ENCODE measurements around the gene CLMN. TPM values are rescaled to one million over a fixed set of nuclear protein-coding genes. Genes with fewer than 3 reads are reported as not detected.

Gene CLMN
- total and polyA plus RNA-seq, 8 donors = 5.3 to 42.9 (median 20.1) TPM

GRCh38 chr14:95313707-95314106 is 6.0 kb downstream of the CLMN start:
- Histone ChIP-seq H3K9me3 (no peaks in the 10 kb centered on the region), H3K27me3 (no peaks in the 10 kb centered on the region), H3K4me3 (no peak overlapping the region), H3K27ac (peak overlapping the region in 4 of 5 donors; percentile 60 to 73 (median 68)), H3K36me3 (no peaks in the 10 kb centered on the region), H3K4me1 (peaks cover 26 to 67% (median 39%) of the 10 kb centered on the region in 4 donors)
- intact Hi-C loops (cut with DNase I; ENCODE audit: low total_unique reads) = no loop called here
- no peak for TF ChIP-seq POLR2A (IDR thresholded peaks at IDR 0.05)
- peak; percentile 14 to 53 (median 48) for TF ChIP-seq POLR2AphosphoS5 (IDR thresholded peaks at IDR 0.05)
- peak; percentile 61 to 67 for DNase-seq
- 56 to 69% (median 61%) methylated on average over 5 of the region's 5 CpGs for WGBS, 5 donors

GRCh38 chr14:95313190-95313589 is 6.5 kb downstream of the CLMN start:
- H3K27ac ChIP-seq = peak overlapping the region in 4 of 5 donors; percentile 35 to 73 (median 68)

GRCh38 chr14:95312311-95312710 is 7.4 kb downstream of the CLMN start:
- Histone ChIP-seq H3K4me3 (no peak overlapping the region), H3K9me3 (no peaks in the 10 kb centered on the region), H3K36me3 (no peaks in the 10 kb centered on the region), H3K4me1 (peaks cover 20 to 65% (median 45%) of the 10 kb centered on the region in 4 donors), H3K27ac (peak overlapping the region in 4 of 5 donors; percentile 35 to 73 (median 68)), H3K27me3 (no peaks in the 10 kb centered on the region)
- intact Hi-C loops (cut with DNase I; ENCODE audit: low total_unique reads) = no loop called here
- DNase-seq = no peak
- WGBS, 5 donors = 84 to 93% (median 88%) methylated on average over 6 of the region's 6 CpGs
- TF ChIP-seq POLR2AphosphoS5 (IDR thresholded peaks at IDR 0.05) (no peak), CTCF (IDR thresholded peaks at IDR 0.05) (no peak), EP300 (IDR thresholded peaks at IDR 0.05) (no peak), POLR2A (IDR thresholded peaks at IDR 0.05) (no peak)

More at GRCh38 chr14:95313190-95313589, 6.5 kb downstream of the CLMN start:
- Histone ChIP-seq H3K4me1 (peaks cover 20 to 61% (median 38%) of the 10 kb centered on the region in 4 donors), H3K36me3 (no peaks in the 10 kb centered on the region), H3K27me3 (no peaks in the 10 kb centered on the region), H3K9me3 (no peaks in the 10 kb centered on the region), H3K4me3 (no peak overlapping the region)
- DNase-seq = no peak
- WGBS, 5 donors = 31 to 91% (median 78%) methylated on average over 2 of the region's 2 CpGs
- intact Hi-C loops (cut with DNase I; ENCODE audit: low total_unique reads) = no loop called here
- no peak for TF ChIP-seq POLR2A (IDR thresholded peaks at IDR 0.05)
- no peak for TF ChIP-seq POLR2AphosphoS5 (IDR thresholded peaks at IDR 0.05)
- no peak for TF ChIP-seq CTCF (IDR thresholded peaks at IDR 0.05)
- no peak for TF ChIP-seq EP300 (IDR thresholded peaks at IDR 0.05)

- no peak for DNase-seq
- TF ChIP-seq POLR2A (IDR thresholded peaks at IDR 0.05) (no peak), CTCF (IDR thresholded peaks at IDR 0.05) (no peak), EP300 (IDR thresholded peaks at IDR 0.05) (no peak), POLR2AphosphoS5 (IDR thresholded peaks at IDR 0.05) (no peak)
- Histone ChIP-seq H3K9me3 (no peaks in the 10 kb centered on the region), H3K27ac (peak overlapping the region in 3 of 5 donors; percentile 67 to 73 (median 69)), H3K27me3 (no peaks in the 10 kb centered on the region), H3K4me3 (no peak overlapping the region), H3K4me1 (peaks cover 20 to 69% (median 48%) of the 10 kb centered on the region in 4 donors), H3K36me3 (no peaks in the 10 kb centered on the region)
- 77 to 86% (median 83%) methylated on average over 6 to 7 of the region's 7 CpGs for WGBS, 5 donors
- intact Hi-C loops (cut with DNase I; ENCODE audit: low total_unique reads) = no loop called here
Observed at GRCh38 chr14:95311752-95312151, 8.0 kb downstream of the CLMN start.

- peak overlapping the region in 2 of 5 donors; percentile 46 to 67 for H3K27ac ChIP-seq
- TF ChIP-seq CTCF (IDR thresholded peaks at IDR 0.05) = no peak
- TF ChIP-seq POLR2A (IDR thresholded peaks at IDR 0.05) = no peak
- no peak for TF ChIP-seq EP300 (IDR thresholded peaks at IDR 0.05)
- no peak for TF ChIP-seq POLR2AphosphoS5 (IDR thresholded peaks at IDR 0.05)
- WGBS, 5 donors = 82 to 87% (median 83%) methylated on average over 16 of the region's 16 CpGs
- DNase-seq = no peak
- H3K4me3 ChIP-seq = no peak overlapping the region
- no peaks in the 10 kb centered on the region for H3K27me3 ChIP-seq
- intact Hi-C loops (cut with DNase I; ENCODE audit: low total_unique reads) = no loop called here
- H3K9me3 ChIP-seq = no peaks in the 10 kb centered on the region
- H3K36me3 ChIP-seq = no peaks in the 10 kb centered on the region
- H3K4me1 ChIP-seq = peaks cover 20 to 65% (median 48%) of the 10 kb centered on the region in 4 donors
Observed at GRCh38 chr14:95310635-95311380, 8.9 kb downstream of the CLMN start.
